HS-5 (cell line): ENCODE data around the gene TYMP.
"Not testable (repeated sequence)": the region's sequence is repeated elsewhere in the genome, so short reads cannot be mapped to it uniquely, and the experiment has no call there.

Experiments used
- DNase-seq: peaks from one replicate; pipeline ENCODE4 v3.0.0-alpha.2; 2012; ENCODE audit warnings: low read depth

Gene TYMP

GRCh38 chr22:50523806-50524675, 5.8 kb downstream of the TYMP start:
- DNase-seq, result no peak

- DNase-seq, result no peak
Measured at GRCh38 chr22:50523458-50523805, 6.4 kb downstream of the TYMP start.

GRCh38 chr22:50522806-50523438, 6.9 kb downstream of the TYMP start:
- no peak for DNase-seq

GRCh38 chr22:50522208-50522805, 7.5 kb downstream of the TYMP start:
- DNase-seq, result no peak

- DNase-seq, result no peak
Measured at GRCh38 chr22:50521710-50522109, 8.1 kb downstream of the TYMP start.

GRCh38 chr22:50520826-50521453, 8.9 kb downstream of the TYMP start:
- DNase-seq, result no peak

GRCh38 chr22:50520184-50520583, 9.6 kb downstream of the TYMP start:
- not testable (repeated sequence) for DNase-seq

GRCh38 chr22:50519151-50519550, 10.7 kb downstream of the TYMP start:
- no peak for DNase-seq

GRCh38 chr22:50518606-50519005, 11.2 kb downstream of the TYMP start:
- no peak for DNase-seq

- DNase-seq, result no peak
Measured at GRCh38 chr22:50517495-50518260, 12.1 kb downstream of the TYMP start.

GRCh38 chr22:50516891-50517290, 12.9 kb downstream of the TYMP start:
- DNase-seq, result no peak

GRCh38 chr22:50516068-50516467, 13.7 kb downstream of the TYMP start:
- no peak for DNase-seq

GRCh38 chr22:50513175-50513574, 16.6 kb downstream of the TYMP start:
- DNase-seq, result no peak

- DNase-seq, result no peak
Measured at GRCh38 chr22:50508897-50509296, 20.9 kb downstream of the TYMP start.

- DNase-seq, result peak; percentile 87
Measured at GRCh38 chr22:50507991-50508884, 21.6 kb downstream of the TYMP start, which contains the start of gene NCAPH2. TSS of gene NCAPH2 (plus strand) at chr22:50508224. CDS start at chr22:50508338, 114 bp downstream.

GRCh38 chr22:50507421-50507990, 22.3 kb downstream of the TYMP start, which contains the start of gene LMF2:
TSS of gene LMF2 (minus strand) at chr22:50507702. CDS start at chr22:50507675, 27 bp downstream.
- DNase-seq, result no peak

GRCh38 chr22:50506611-50507420, 23.0 kb downstream of the TYMP start:
- no peak for DNase-seq

GRCh38 chr22:50505776-50506610, 23.8 kb downstream of the TYMP start:
- no peak for DNase-seq
